Activated T-cell treated with anti-CD3 and anti-CD28 coated beads, Interleukin-2, amount 50 U/mL, for 48 hours (primary cell): ENCODE measurements around the gene ENO4.

ENCODE experiments used
- DNase-seq, 2 experiments: peaks; one replicate each; pipeline ENCODE4 v3.0.0-alpha.2; 2020

Gene ENO4

GRCh38 chr10:116918583-116918982 lies 69.3 kb downstream of the ENO4 start:
- no peak for DNase-seq

- no peak for DNase-seq
Observed at GRCh38 chr10:116919164-116919563, 69.9 kb downstream of the ENO4 start.

- no peak for DNase-seq
Observed at GRCh38 chr10:116919706-116920105, 70.4 kb downstream of the ENO4 start.

- no peak for DNase-seq
Observed at GRCh38 chr10:116925056-116925455, 75.8 kb downstream of the ENO4 start.

- no peak for DNase-seq
Observed at GRCh38 chr10:116926426-116926825, 77.1 kb downstream of the ENO4 start.

GRCh38 chr10:116931806-116932205 lies 82.5 kb downstream of the ENO4 start:
- DNase-seq: no peak
